A673 (cell line): ENCODE measurements around the gene TMEM47. TPM values are rescaled to one million over a fixed set of nuclear protein-coding genes. Genes with fewer than 3 reads are reported as not detected.

ENCODE experiments used
- BruUV-seq: library from RNA; stranded (reverse); fragments of 400-500 nt; replicated peaks from 2 replicates; lab custom pipeline; 2021; lab: Mats Ljungman, UMichigan
- CTCF ChIA-PET: fragments of 300-600 bp; sonication (Branson Sonifier 250); formaldehyde crosslinking; loops from one replicate; lab custom pipeline; 2022; ENCODE audit warnings: antibody characterized with exemption; lab: Charles Lee
- POLR2A ChIA-PET: fragments of 300-600 bp; sonication (Branson Sonifier 250); formaldehyde crosslinking; loops from one replicate; lab custom pipeline; 2022; ENCODE audit warnings: antibody characterized with exemption; ENCODE audit not compliant: low non-redundant PET; lab: Charles Lee
- DNase-seq: peaks from one replicate; pipeline ENCODE4 v3.0.0-alpha.2; 2015; ENCODE audit warnings: low spot score
- H3K27ac ChIP-seq: fragments of 200-600 bp; sonication (generic); 2 replicates; pipeline ENCODE4 v1.5.1; 2016; ENCODE audit warnings: mixed run types, low read depth, mild to moderate bottlenecking, mixed read lengths, antibody characterized with exemption, low read length; ENCODE audit not compliant: poor library complexity, severe bottlenecking
- H3K27me3 ChIP-seq: fragments of 200-600 bp; sonication (generic); replicated peaks from 2 replicates; pipeline ENCODE4 v1.6.1; 2017; ENCODE audit warnings: mixed run types, low read depth, mild to moderate bottlenecking, mixed read lengths, antibody characterized with exemption, low read length; ENCODE audit not compliant: insufficient read depth, poor library complexity
- H3K36me3 ChIP-seq: fragments of 200-600 bp; sonication (generic); 2 replicates; pipeline ENCODE4 v1.6.1; 2016; ENCODE audit warnings: mixed run types, mild to moderate bottlenecking, mixed read lengths, antibody characterized with exemption, low read length; ENCODE audit not compliant: insufficient read depth, poor library complexity, severe bottlenecking
- H3K4me1 ChIP-seq: fragments of 200-600 bp; sonication (generic); 2 replicates; pipeline ENCODE4 v1.6.1; 2017; ENCODE audit warnings: mixed run types, mild to moderate bottlenecking, mixed read lengths, antibody characterized with exemption, low read length; ENCODE audit not compliant: insufficient read depth, poor library complexity, severe bottlenecking
- H3K4me3 ChIP-seq: fragments of 200-600 bp; sonication (generic); 2 replicates; pipeline ENCODE4 v1.5.1; 2016; ENCODE audit warnings: low read depth, mixed run types, mild to moderate bottlenecking, mixed read lengths, low read length; ENCODE audit not compliant: poor library complexity, severe bottlenecking
- H3K9me3 ChIP-seq: fragments of 200-600 bp; sonication (generic); 2 replicates; pipeline ENCODE4 v1.6.1; 2016; ENCODE audit warnings: mixed run types, low read depth, mild to moderate bottlenecking, mixed read lengths, antibody characterized with exemption, low read length; ENCODE audit not compliant: poor library complexity, severe bottlenecking
- EZH2 ChIP-seq: fragments of 200-600 bp; sonication (generic); IDR thresholded peaks from 2 replicates; pipeline ENCODE4 v1.6.1; 2017; ENCODE audit warnings: borderline replicate concordance, low read depth, mild to moderate bottlenecking, mixed read lengths, antibody characterized with exemption, low read length; ENCODE audit not compliant: poor library complexity, severe bottlenecking
- intact Hi-C: fragments of 100-400 bp; cut with micrococcal nuclease; formaldehyde crosslinking; loops from one replicate; pipeline ENCODE4 v1.10.0; 2022; ENCODE audit not compliant: unreplicated experiment
- total RNA-seq: library from RNA; stranded (reverse); gene quantifications from 2 replicates; pipeline ENCODE4 v1.2.3, GENCODE V29; 2021
- TF ChIP-seq, protein P1 (sequence below): fragments of 300-800, 200-600 bp; sonication (generic); conservative IDR thresholded peaks from 2 replicates; pipeline ENCODE4 v1.5.1; 2017; ENCODE audit warnings: low read depth, mild to moderate bottlenecking, antibody characterized with exemption, low read length, moderate library complexity, mixed read lengths

TMEM47 gene
- total RNA-seq, 1 experiment from 2014 or later = 36.4 TPM

DNA sequence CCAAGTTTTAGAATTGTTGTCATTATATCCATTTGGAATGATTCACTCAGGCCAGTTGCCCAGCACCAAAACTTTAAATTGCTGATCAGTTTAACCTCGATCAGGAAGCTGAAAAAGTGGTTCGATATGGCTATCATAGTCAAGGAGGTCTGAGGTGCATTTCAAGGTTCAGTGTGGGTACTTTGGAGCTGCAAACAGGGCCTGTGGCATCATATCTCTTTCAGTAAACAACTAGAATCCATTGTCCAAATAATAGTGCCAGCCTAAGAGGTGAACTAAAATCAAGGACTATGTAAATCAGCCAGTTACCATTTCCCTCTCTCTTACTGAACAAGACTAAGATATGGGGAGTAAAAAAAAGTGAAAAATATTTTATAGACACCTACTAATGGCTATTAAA lies 14.2 kb downstream of the TMEM47 start:
- ChIA-PET POLR2A (no interaction called here), CTCF (no interaction called here)
- Histone ChIP-seq H3K36me3 (no peaks in the 10 kb centered on the region), H3K9me3 (no peaks in the 10 kb centered on the region), H3K27me3 (no peaks in the 10 kb centered on the region), H3K4me1 (peaks cover 40% of the 10 kb centered on the region), H3K4me3 (no peak overlapping the region), H3K27ac (no peak overlapping the region)
- TF ChIP-seq, protein P1, sequence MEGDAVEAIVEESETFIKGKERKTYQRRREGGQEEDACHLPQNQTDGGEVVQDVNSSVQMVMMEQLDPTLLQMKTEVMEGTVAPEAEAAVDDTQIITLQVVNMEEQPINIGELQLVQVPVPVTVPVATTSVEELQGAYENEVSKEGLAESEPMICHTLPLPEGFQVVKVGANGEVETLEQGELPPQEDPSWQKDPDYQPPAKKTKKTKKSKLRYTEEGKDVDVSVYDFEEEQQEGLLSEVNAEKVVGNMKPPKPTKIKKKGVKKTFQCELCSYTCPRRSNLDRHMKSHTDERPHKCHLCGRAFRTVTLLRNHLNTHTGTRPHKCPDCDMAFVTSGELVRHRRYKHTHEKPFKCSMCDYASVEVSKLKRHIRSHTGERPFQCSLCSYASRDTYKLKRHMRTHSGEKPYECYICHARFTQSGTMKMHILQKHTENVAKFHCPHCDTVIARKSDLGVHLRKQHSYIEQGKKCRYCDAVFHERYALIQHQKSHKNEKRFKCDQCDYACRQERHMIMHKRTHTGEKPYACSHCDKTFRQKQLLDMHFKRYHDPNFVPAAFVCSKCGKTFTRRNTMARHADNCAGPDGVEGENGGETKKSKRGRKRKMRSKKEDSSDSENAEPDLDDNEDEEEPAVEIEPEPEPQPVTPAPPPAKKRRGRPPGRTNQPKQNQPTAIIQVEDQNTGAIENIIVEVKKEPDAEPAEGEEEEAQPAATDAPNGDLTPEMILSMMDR = no peak
- no peak for TF ChIP-seq EZH2
- BruUV-seq = no TSS peak
- no peak for DNase-seq
- intact Hi-C loops = no loop called here

DNA sequence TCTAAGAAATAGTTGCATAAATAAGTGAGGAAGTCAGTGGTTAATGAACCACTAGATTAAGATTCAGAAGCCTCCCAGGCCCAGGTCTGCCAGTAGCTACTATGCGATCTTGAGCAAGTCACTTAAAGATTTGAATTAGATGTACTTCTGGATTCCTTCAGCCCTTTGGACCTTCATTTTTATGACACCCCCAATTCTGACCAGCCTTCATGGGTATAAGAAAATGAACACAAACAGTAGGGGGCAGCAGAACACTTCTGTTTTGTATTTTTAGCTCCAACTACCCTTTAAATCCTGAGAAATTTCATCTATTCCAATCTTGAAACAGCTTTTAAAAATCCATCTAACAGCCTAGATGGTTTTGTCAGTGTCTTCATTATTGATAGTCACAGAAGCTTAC lies 19.0 kb downstream of the TMEM47 start:
- DNase-seq = peak; percentile 64
- Histone ChIP-seq H3K4me3 (no peak overlapping the region), H3K4me1 (peaks cover 41% of the 10 kb centered on the region), H3K9me3 (no peaks in the 10 kb centered on the region), H3K27me3 (no peaks in the 10 kb centered on the region), H3K27ac (no peak overlapping the region), H3K36me3 (peaks cover 4% of the 10 kb centered on the region)
- no TSS peak for BruUV-seq
- ChIA-PET CTCF (interaction anchor here (0.7 kb wide), 1 partner anchor 281 kb away, joined by 4 read pairs; no protein-coding TSS in a partner anchor), POLR2A (interaction anchor here (0.6 kb wide), 1 partner anchor 8 kb away, joined by 5 read pairs; no protein-coding TSS in a partner anchor)
- TF ChIP-seq, protein P1 = peak; percentile 71
- TF ChIP-seq EZH2 = no peak
- intact Hi-C loops = loop anchor here (10.0 kb wide), 1 partner anchor 273 kb away; no protein-coding TSS in a partner anchor

DNA sequence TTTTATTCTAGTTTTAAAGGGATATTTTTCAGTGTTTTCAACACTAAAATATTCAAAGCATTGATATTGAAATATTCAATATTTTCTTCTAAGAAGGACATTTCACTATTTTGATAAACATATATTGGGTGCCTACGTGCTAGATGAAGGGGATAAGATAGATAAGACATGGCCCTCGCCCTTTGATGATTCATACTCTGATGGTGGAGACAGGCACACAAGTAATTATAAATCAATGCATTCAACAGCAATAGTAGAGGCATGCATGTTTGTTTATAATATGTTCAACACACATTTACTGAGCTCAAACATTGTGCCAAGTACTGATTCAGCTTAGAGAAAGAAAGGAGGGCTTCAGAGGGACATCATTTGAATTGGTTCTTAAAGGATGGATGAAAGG lies 22.7 kb downstream of the TMEM47 start:
- Histone ChIP-seq H3K4me1 (peaks cover 54% of the 10 kb centered on the region), H3K27ac (no peak overlapping the region), H3K27me3 (no peaks in the 10 kb centered on the region), H3K9me3 (no peaks in the 10 kb centered on the region), H3K36me3 (peaks cover 16% of the 10 kb centered on the region), H3K4me3 (no peak overlapping the region)
- intact Hi-C loops = loop anchor here (10.0 kb wide), 1 partner anchor 270 kb away; no protein-coding TSS in a partner anchor
- no peak for DNase-seq
- POLR2A ChIA-PET = no interaction called here
- BruUV-seq = no TSS peak
- TF ChIP-seq EZH2 = no peak
- TF ChIP-seq, protein P1 = no peak
- CTCF ChIA-PET = no interaction called here
